A549 treated with dexamethasone at 1 μM for 4 hours (cell line): Measurements from ENCODE around the gene LRRC58. TPM values are rescaled to one million over a fixed set of nuclear protein-coding genes. Genes with fewer than 3 reads are reported as not detected.

Experiments
- total RNA-seq: library from RNA; stranded (reverse); fragments of 200-300 nt; extraction: Qiagen RNA extraction; gene quantifications from 5 replicates; pipeline ENCODE4 v1.2.3, GENCODE V29; 2022

LRRC58 gene
- total RNA-seq: 12.1 to 19.3 TPM (median 14.5 TPM) in 5 replicates

GRCh38 chr3:120348991-120349854, at the start of gene LRRC58:
Gene LRRC58, minus strand, starts transcription at chr3:120349354. Its CDS starts 111 bp downstream, at chr3:120349243.

GRCh38 chr3:120284747-120285507, 64.2 kb downstream of the LRRC58 start, which contains the start of gene GPR156:
Gene GPR156, minus strand, starts transcription at chr3:120285222. Its CDS starts 41,124 bp downstream, at chr3:120244098.

Other genes starting within 250 kb of the LRRC58 start
- gene GPR156, start 64.1 kb downstream of the LRRC58 start, total RNA-seq: 0.25 to 0.59 TPM (median 0.38 TPM) in 5 replicates
- 44.5 to 74.3 TPM (median 60.0 TPM) in 5 replicates for gene FSTL1, start 101.6 kb upstream of the LRRC58 start, total RNA-seq
- gene NDUFB4, start 247.0 kb upstream of the LRRC58 start, total RNA-seq: 194 to 346 TPM (median 201 TPM) in 5 replicates